ENCODE results near the gene SMC5.

DNA sequence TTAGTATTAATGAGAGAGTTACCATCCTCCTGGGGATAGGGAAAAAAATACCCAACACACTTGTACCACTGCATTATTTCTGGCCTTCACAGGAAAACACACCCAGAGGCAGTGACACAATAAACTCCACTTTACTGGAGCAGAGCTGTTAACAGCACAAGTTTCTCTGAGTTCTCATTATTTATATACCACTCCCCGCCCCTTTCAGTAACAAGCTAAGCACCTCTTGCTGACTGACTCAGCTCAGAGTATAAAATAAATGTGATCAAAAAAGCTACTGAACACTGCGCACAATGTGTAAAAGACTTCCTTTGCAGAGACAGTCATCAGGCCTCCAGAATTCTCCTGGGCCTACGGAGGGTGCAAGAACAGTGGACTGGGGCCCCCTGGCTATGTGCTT lies 134.1 kb downstream of the SMC5 start:
- no peak for TF ChIP-seq POLR2A (IDR thresholded peaks at IDR 0.05)
- TF ChIP-seq, protein P1, sequence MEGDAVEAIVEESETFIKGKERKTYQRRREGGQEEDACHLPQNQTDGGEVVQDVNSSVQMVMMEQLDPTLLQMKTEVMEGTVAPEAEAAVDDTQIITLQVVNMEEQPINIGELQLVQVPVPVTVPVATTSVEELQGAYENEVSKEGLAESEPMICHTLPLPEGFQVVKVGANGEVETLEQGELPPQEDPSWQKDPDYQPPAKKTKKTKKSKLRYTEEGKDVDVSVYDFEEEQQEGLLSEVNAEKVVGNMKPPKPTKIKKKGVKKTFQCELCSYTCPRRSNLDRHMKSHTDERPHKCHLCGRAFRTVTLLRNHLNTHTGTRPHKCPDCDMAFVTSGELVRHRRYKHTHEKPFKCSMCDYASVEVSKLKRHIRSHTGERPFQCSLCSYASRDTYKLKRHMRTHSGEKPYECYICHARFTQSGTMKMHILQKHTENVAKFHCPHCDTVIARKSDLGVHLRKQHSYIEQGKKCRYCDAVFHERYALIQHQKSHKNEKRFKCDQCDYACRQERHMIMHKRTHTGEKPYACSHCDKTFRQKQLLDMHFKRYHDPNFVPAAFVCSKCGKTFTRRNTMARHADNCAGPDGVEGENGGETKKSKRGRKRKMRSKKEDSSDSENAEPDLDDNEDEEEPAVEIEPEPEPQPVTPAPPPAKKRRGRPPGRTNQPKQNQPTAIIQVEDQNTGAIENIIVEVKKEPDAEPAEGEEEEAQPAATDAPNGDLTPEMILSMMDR (IDR thresholded peaks at IDR 0.05) = no peak
- no peak for TF ChIP-seq POLR2AphosphoS5 (IDR thresholded peaks at IDR 0.05; ENCODE audit: insufficient read depth in 1 of 2, low read depth in 1 of 2)

Measured in vagina (tissue), 2 donors.